ENCODE measurements around the gene MLKL.

Gene MLKL

GRCh38 chr16:74649839-74650504, 50.7 kb downstream of the MLKL start:
- H3K27ac ChIP-seq, result no peak overlapping the region
- TF ChIP-seq ZFX (IDR thresholded peaks at IDR 0.05; ENCODE audit: borderline replicate concordance), result no peak
- TF ChIP-seq CTCF (IDR thresholded peaks at IDR 0.05), result no peak

DNA sequence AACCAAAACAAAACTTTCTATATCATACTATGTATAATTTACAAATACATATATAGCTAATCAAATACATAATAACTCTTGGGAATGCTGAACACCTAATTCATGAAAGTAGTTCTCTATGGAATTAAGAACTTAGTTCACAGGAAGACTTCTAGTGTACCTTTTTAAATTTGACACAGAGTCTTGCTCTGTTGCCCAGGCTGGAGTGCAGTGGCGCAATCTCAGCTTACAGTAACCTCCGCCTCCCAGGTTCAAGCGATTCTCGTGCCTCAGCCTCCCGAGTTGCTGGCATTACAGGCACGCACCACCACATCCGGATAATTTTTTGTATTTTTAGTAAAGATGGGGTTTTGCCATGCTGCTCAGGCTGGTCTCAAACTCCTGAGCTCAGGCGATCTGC, 58.7 kb downstream of the MLKL start:
- H3K27ac ChIP-seq, result no peak overlapping the region
- no peak for TF ChIP-seq ZFX (IDR thresholded peaks at IDR 0.05; ENCODE audit: borderline replicate concordance)
- TF ChIP-seq CTCF (IDR thresholded peaks at IDR 0.05), result no peak

- TF ChIP-seq CTCF (IDR thresholded peaks at IDR 0.05), result no peak
- TF ChIP-seq ZFX (IDR thresholded peaks at IDR 0.05; ENCODE audit: borderline replicate concordance), result no peak
- H3K27ac ChIP-seq, result no peak overlapping the region
Observed at GRCh38 chr16:74637742-74638453, 62.8 kb downstream of the MLKL start.

DNA sequence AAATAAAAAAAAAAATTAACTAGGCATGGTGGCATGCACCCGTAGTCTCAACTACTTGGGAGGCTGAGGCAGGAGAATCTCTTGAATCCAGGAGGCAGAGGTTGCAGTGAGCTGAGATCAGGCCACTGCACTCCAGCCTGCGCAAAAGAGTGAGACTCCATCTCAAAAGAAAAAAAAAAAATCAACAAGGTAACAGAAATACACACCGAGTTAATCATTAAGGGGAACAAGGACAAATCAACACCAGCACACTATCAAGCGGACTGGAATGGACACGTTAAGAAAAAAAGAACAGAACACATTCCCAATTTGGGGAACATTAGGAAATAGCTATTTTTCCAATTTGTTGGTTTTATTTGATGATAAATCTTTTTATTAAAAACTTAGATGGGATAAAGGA, 65.4 kb downstream of the MLKL start:
- TF ChIP-seq ZFX (IDR thresholded peaks at IDR 0.05; ENCODE audit: borderline replicate concordance) (no peak), CTCF (IDR thresholded peaks at IDR 0.05) (no peak)
- 0 out of 2 replicates have a peak overlapping the region, but pooled peaks have one; percentile 10 for H3K27ac ChIP-seq

DNA sequence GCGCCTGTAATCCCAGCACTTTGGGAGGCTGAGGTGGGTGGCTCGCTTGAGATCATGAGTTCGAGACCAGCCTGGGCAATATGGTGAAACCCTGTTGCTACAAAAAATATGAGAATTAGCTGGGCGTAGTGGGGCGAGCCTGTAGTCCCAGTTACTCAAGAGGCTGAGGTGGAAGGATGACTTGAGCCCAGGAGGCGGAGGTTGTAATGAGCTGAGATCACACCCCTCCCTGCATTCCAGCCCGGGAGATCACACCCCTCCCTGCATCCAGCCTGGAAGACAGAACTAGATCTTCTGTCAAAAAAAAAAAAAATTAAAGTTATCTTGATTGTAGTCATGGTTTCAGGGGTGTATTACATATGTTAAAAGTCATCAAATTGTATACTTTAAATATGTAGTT, 67.0 kb downstream of the MLKL start:
- TF ChIP-seq ZFX (IDR thresholded peaks at IDR 0.05; ENCODE audit: borderline replicate concordance) (no peak), CTCF (IDR thresholded peaks at IDR 0.05) (no peak)
- no peak overlapping the region for H3K27ac ChIP-seq

- no peak overlapping the region for H3K27ac ChIP-seq
- TF ChIP-seq CTCF (IDR thresholded peaks at IDR 0.05), result no peak
- TF ChIP-seq ZFX (IDR thresholded peaks at IDR 0.05; ENCODE audit: borderline replicate concordance), result no peak
Observed at GRCh38 chr16:74627506-74628220, 73.0 kb downstream of the MLKL start.
